NOMO-1 treated with DMSO at 0.1 percent for 48 hours (cell line): ENCODE measurements around the gene NUDT4B.
"Not testable (repeated sequence)": the region's sequence is repeated elsewhere in the genome, so short reads cannot be mapped to it uniquely, and the experiment has no call there.

ENCODE experiments used
- DNase-seq: peaks from one replicate; lab custom pipeline; 2025; ENCODE audit not compliant: unreplicated experiment; lab: John Stamatoyannopoulos, UW

NUDT4B gene

GRCh38 chr1:148748563-148749334 lies at the start of gene NUDT4B:
NUDT4B (plus strand) TSS chr1:148748774; CDS start chr1:148748953, 179 bp downstream.
- DNase-seq: not testable (repeated sequence)

GRCh38 chr1:148699357-148699756 lies 49.2 kb upstream of the NUDT4B start:
- not testable (repeated sequence) for DNase-seq

- DNase-seq: not testable (repeated sequence)
Observed at GRCh38 chr1:148702242-148702641, 46.3 kb upstream of the NUDT4B start.

GRCh38 chr1:148703973-148704591 lies 44.5 kb upstream of the NUDT4B start:
- DNase-seq: not testable (repeated sequence)

- DNase-seq: not testable (repeated sequence)
Observed at GRCh38 chr1:148705316-148705948, 43.1 kb upstream of the NUDT4B start.

- not testable (repeated sequence) for DNase-seq
Observed at GRCh38 chr1:148708779-148709333, 39.7 kb upstream of the NUDT4B start.

GRCh38 chr1:148710772-148711523 lies 37.6 kb upstream of the NUDT4B start:
- not testable (repeated sequence) for DNase-seq

GRCh38 chr1:148712353-148712752 lies 36.2 kb upstream of the NUDT4B start:
- not testable (repeated sequence) for DNase-seq

- DNase-seq: not testable (repeated sequence)
Observed at GRCh38 chr1:148715518-148715917, 33.1 kb upstream of the NUDT4B start.

- not testable (repeated sequence) for DNase-seq
Observed at GRCh38 chr1:148716966-148717520, 31.5 kb upstream of the NUDT4B start.

GRCh38 chr1:148720918-148721317 lies 27.7 kb upstream of the NUDT4B start:
- DNase-seq: not testable (repeated sequence)

GRCh38 chr1:148722758-148723157 lies 25.8 kb upstream of the NUDT4B start:
- not testable (repeated sequence) for DNase-seq

GRCh38 chr1:148723515-148723914 lies 25.1 kb upstream of the NUDT4B start:
- not testable (repeated sequence) for DNase-seq

GRCh38 chr1:148724872-148725271 lies 23.7 kb upstream of the NUDT4B start:
- DNase-seq: not testable (repeated sequence)

- not testable (repeated sequence) for DNase-seq
Observed at GRCh38 chr1:148727862-148728261, 20.7 kb upstream of the NUDT4B start.

GRCh38 chr1:148729128-148729527 lies 19.4 kb upstream of the NUDT4B start:
- DNase-seq: not testable (repeated sequence)

GRCh38 chr1:148729541-148729940 lies 19.0 kb upstream of the NUDT4B start:
- not testable (repeated sequence) for DNase-seq

- DNase-seq: not testable (repeated sequence)
Observed at GRCh38 chr1:148732277-148732676, 16.3 kb upstream of the NUDT4B start.

GRCh38 chr1:148733585-148734310 lies 14.8 kb upstream of the NUDT4B start:
- DNase-seq: not testable (repeated sequence)

- not testable (repeated sequence) for DNase-seq
Observed at GRCh38 chr1:148734311-148734662, 14.3 kb upstream of the NUDT4B start.
